Measurements from ENCODE around the gene CELF2.

CELF2 gene

GRCh38 chr10:11163780-11164550 lies 146.3 kb downstream of the CELF2 start:
- no peak for TF ChIP-seq CTCF (IDR thresholded peaks at IDR 0.05)

GRCh38 chr10:11164551-11164802 lies 146.8 kb downstream of the CELF2 start:
- no peak for TF ChIP-seq CTCF (IDR thresholded peaks at IDR 0.05)

GRCh38 chr10:11164803-11165590 lies 147.3 kb downstream of the CELF2 start:
- TF ChIP-seq CTCF (IDR thresholded peaks at IDR 0.05): no peak

- peak; percentile 45 for TF ChIP-seq CTCF (IDR thresholded peaks at IDR 0.05)
Measured at GRCh38 chr10:11165591-11166543, 148.2 kb downstream of the CELF2 start.

DNA sequence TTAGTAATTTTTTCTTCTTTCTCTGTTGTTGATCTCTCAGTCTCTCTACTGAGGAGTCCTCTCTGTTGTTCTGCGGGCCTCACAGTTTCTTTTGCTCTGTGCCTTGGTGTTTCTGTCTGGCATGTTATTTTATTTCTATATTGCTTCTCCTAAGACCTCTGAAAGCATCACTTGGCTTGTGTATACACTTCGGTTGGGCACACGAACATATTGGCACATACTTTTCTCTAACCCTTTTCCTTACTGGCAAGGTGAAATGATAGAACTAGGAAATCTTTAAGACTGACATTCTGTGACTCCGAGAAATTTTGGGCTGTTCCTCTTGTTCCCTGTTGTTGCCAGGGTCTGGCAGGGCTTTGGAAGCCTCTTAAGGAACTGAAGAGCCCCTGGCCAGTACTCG lies 148.9 kb downstream of the CELF2 start:
- TF ChIP-seq CTCF (IDR thresholded peaks at IDR 0.05): no peak

DNA sequence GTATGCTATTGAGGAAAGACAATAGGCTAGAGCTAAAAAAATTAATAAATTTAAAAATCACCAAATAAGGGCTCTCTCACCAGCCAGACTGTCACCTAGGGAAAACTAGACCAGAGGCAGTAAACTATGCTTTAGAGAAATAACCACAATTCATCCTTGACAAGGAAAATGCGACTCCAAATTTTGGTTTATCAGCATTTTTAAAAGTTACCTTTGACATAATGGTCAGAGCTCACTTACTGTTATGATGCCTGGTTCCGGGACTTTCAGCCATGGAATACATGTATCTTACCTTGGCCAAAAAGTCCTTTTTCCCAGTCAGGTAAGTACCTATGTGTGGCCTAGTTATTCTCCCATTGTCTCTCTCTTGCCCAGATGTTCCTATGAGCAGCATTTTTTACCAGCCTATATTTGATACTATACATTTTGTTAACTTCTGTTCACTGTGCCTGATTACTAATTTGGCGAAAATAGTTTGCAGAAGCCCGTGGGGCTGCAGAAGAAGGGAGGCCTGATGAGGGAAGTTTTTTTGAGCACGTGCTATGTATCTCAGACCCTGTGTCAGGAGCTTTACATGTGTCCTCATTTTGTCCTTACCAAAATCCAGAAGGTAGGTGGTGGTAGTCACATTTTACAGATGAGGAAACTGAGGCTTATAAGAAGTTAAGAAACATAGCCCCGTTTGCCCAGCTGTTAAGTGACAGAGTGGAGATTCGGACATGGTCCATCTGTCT lies 149.7 kb downstream of the CELF2 start:
- TF ChIP-seq CTCF (IDR thresholded peaks at IDR 0.05): no peak

All from LNCAP (cell line).